Measurements from ENCODE around the gene SOWAHD.
A peak's percentile ranks its signal among the peaks of the same experiment; 100 is the strongest.

SOWAHD gene, protein sequence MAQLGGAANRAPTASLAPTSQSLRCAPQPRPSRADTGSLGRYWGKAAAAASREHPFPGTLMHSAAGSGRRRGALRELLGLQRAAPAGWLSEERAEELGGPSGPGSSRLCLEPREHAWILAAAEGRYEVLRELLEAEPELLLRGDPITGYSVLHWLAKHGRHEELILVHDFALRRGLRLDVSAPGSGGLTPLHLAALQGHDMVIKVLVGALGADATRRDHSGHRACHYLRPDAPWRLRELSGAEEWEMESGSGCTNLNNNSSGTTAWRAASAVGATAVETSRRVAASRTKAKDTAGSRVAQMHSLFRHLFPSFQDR

GRCh38 chrX:119757979-119758730, at the start of gene SOWAHD:
TSS of gene SOWAHD (plus strand) at chrX:119758588. CDS start at chrX:119758668, 80 bp downstream.
- H3K9me3 ChIP-seq, result no peaks in the 10 kb centered on the region
- peak within 1 kb of the TSS; percentile 81 for H3K27ac ChIP-seq
- H3K36me3 ChIP-seq, result no peaks in the 10 kb centered on the region
- peak within 1 kb of the TSS; percentile 77 to 79 for H3K4me3 ChIP-seq (ENCODE audit: low read depth in 1 of 2, low read length in 1 of 2)
- H3K27me3 ChIP-seq, result no peaks in the 10 kb centered on the region
- no peak for TF ChIP-seq CTCF (IDR thresholded peaks at IDR 0.05)
- peaks cover 47 to 67% of the 10 kb centered on the region in 2 experiments for H3K4me1 ChIP-seq (ENCODE audit: control insufficient read depth in 1 of 2, insufficient read depth in 1 of 2, low read depth in 1 of 2, low read length in 1 of 2)

GRCh38 chrX:119708936-119709335, 49.5 kb upstream of the SOWAHD start:
- TF ChIP-seq CTCF (IDR thresholded peaks at IDR 0.05), result no peak
- H3K9me3 ChIP-seq, result no peaks in the 10 kb centered on the region
- no peak overlapping the region for H3K4me3 ChIP-seq (ENCODE audit: low read depth in 1 of 2, low read length in 1 of 2)
- H3K4me1 ChIP-seq (ENCODE audit: control insufficient read depth in 1 of 2, insufficient read depth in 1 of 2, low read depth in 1 of 2, low read length in 1 of 2), result no peaks in the 10 kb centered on the region
- no peaks in the 10 kb centered on the region for H3K36me3 ChIP-seq
- H3K27ac ChIP-seq, result no peak overlapping the region
- H3K27me3 ChIP-seq, result no peaks in the 10 kb centered on the region

DNA sequence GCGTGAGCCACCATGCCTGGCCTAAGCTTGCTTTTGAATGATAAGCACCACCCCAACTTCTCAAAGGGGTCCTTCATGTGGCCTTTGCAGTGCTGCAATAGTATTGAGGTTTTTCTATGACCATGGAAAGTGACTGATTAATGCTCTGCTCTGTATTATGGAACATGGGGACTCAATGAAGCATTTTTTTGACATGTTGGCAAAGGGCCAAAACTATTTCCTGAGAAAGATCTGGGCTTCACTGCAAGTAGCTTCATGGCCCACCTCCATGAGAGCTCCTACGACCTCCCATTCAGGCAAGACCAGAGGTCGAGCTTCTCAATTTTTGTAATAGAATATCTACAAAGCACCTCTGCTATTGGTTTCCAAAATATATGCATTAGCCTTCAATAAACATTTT, 48.8 kb upstream of the SOWAHD start:
- no peaks in the 10 kb centered on the region for H3K4me1 ChIP-seq (ENCODE audit: control insufficient read depth in 1 of 2, insufficient read depth in 1 of 2, low read depth in 1 of 2, low read length in 1 of 2)

GRCh38 chrX:119721487-119721886, 36.9 kb upstream of the SOWAHD start:
- H3K27ac ChIP-seq, result no peak overlapping the region
- no peaks in the 10 kb centered on the region for H3K4me1 ChIP-seq (ENCODE audit: control insufficient read depth in 1 of 2, insufficient read depth in 1 of 2, low read depth in 1 of 2, low read length in 1 of 2)
- H3K27me3 ChIP-seq, result no peaks in the 10 kb centered on the region
- TF ChIP-seq CTCF (IDR thresholded peaks at IDR 0.05), result no peak
- no peaks in the 10 kb centered on the region for H3K9me3 ChIP-seq
- H3K36me3 ChIP-seq, result no peaks in the 10 kb centered on the region
- H3K4me3 ChIP-seq (ENCODE audit: low read depth in 1 of 2, low read length in 1 of 2), result no peak overlapping the region

More for the DNA sequence above, 48.8 kb upstream of the SOWAHD start:
- no peak overlapping the region for H3K4me3 ChIP-seq (ENCODE audit: low read depth in 1 of 2, low read length in 1 of 2)
- no peaks in the 10 kb centered on the region for H3K36me3 ChIP-seq
- H3K9me3 ChIP-seq, result no peaks in the 10 kb centered on the region
- no peaks in the 10 kb centered on the region for H3K27me3 ChIP-seq
- H3K27ac ChIP-seq, result no peak overlapping the region
- TF ChIP-seq CTCF (IDR thresholded peaks at IDR 0.05), result no peak

DNA sequence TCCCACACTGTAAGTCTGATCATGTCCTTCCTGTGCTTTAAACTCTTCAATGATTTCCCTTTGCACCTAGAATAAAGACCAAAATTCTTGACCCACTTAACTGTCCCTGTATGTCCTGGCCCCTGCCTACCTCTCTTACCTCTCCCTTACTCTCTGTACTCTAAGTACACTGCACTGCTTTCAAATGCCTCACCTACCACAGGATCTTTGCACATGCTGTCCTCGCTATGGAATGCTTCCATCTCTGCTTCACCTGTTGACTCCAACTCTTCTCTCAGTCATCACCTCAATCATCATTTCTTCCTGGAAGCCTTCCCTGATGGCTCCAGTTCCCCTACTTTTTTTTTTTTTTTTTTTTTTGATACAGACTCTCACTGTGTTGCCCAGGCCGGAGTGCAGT, 36.5 kb upstream of the SOWAHD start:
- H3K27ac ChIP-seq, result no peak overlapping the region
- no peak for TF ChIP-seq CTCF (IDR thresholded peaks at IDR 0.05)
- no peaks in the 10 kb centered on the region for H3K27me3 ChIP-seq
- H3K4me1 ChIP-seq (ENCODE audit: control insufficient read depth in 1 of 2, insufficient read depth in 1 of 2, low read depth in 1 of 2, low read length in 1 of 2), result no peaks in the 10 kb centered on the region
- no peak overlapping the region for H3K4me3 ChIP-seq (ENCODE audit: low read depth in 1 of 2, low read length in 1 of 2)
- no peaks in the 10 kb centered on the region for H3K36me3 ChIP-seq
- no peaks in the 10 kb centered on the region for H3K9me3 ChIP-seq
